Thyroid gland (tissue), 4 donors: Measurements from ENCODE around the gene GRSF1.

Source experiments
- POLR2A ChIP-seq, 2 donors: fragments of 450-650 bp; IDR thresholded peaks; one replicate each; pipeline ENCODE4 v1.6.1; 2017; ENCODE audit warnings: antibody characterized with exemption in 2 of 2, mild to moderate bottlenecking in 2 of 2, moderate library complexity in 1 of 2
- TF ChIP-seq, protein P1 (sequence below), 6 experiments: fragments of 200-600 bp in 3 of 6; fragments of 450-650 bp in 3 of 6; sonication (generic) in 3 of 6; IDR thresholded peaks; one replicate each; pipeline ENCODE4 v1.5.1; 2016 to 2019; ENCODE audit warnings: antibody characterized with exemption in 6 of 6, mild to moderate bottlenecking in 2 of 6, inconsistent platforms in 1 of 6, moderate library complexity in 1 of 6

GRCh38 chr4:70778888-70779422, 60.7 kb downstream of the GRSF1 start:
- TF ChIP-seq, protein P1, sequence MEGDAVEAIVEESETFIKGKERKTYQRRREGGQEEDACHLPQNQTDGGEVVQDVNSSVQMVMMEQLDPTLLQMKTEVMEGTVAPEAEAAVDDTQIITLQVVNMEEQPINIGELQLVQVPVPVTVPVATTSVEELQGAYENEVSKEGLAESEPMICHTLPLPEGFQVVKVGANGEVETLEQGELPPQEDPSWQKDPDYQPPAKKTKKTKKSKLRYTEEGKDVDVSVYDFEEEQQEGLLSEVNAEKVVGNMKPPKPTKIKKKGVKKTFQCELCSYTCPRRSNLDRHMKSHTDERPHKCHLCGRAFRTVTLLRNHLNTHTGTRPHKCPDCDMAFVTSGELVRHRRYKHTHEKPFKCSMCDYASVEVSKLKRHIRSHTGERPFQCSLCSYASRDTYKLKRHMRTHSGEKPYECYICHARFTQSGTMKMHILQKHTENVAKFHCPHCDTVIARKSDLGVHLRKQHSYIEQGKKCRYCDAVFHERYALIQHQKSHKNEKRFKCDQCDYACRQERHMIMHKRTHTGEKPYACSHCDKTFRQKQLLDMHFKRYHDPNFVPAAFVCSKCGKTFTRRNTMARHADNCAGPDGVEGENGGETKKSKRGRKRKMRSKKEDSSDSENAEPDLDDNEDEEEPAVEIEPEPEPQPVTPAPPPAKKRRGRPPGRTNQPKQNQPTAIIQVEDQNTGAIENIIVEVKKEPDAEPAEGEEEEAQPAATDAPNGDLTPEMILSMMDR (IDR thresholded peaks at IDR 0.05), result no peak
- TF ChIP-seq POLR2A (IDR thresholded peaks at IDR 0.05), result no peak
